H9 (cell line): Measurements from ENCODE around the gene ZMYM2. TPM values are rescaled to one million over a fixed set of nuclear protein-coding genes. Genes with fewer than 3 reads are reported as not detected.
A peak's percentile ranks its signal among the peaks of the same experiment; 100 is the strongest.

Experiments
- DNase-seq: peaks from one replicate; pipeline ENCODE4 v3.0.0-alpha.2; 2017
- H2AFZ ChIP-seq: one replicate; pipeline ENCODE4 v1.6.1; 2013; ENCODE audit warnings: mild to moderate bottlenecking, low read length, control low read depth, moderate library complexity
- H2AK5ac ChIP-seq: 2 replicates; pipeline ENCODE4 v1.6.1; 2013; ENCODE audit warnings: low read length, control low read depth, mixed read lengths; ENCODE audit not compliant: insufficient read length
- H2BK120ac ChIP-seq: one replicate; pipeline ENCODE4 v1.6.1; 2013; ENCODE audit warnings: low read depth, mild to moderate bottlenecking, low read length, control low read depth, inconsistent platforms; ENCODE audit not compliant: poor library complexity, severe bottlenecking
- H2BK12ac ChIP-seq: 2 replicates; pipeline ENCODE4 v1.6.1; 2013; ENCODE audit warnings: low read length, control low read depth, mixed read lengths, low read depth; ENCODE audit not compliant: insufficient read length
- H2BK15ac ChIP-seq: 2 replicates; pipeline ENCODE4 v1.6.1; 2013; ENCODE audit warnings: low read depth, low read length, control low read depth
- H2BK20ac ChIP-seq: one replicate; pipeline ENCODE4 v1.6.1; 2013; ENCODE audit warnings: low read depth, mild to moderate bottlenecking, low read length, control low read depth, inconsistent platforms; ENCODE audit not compliant: poor library complexity, severe bottlenecking
- H2BK5ac ChIP-seq: 2 replicates; pipeline ENCODE4 v1.6.1; 2013; ENCODE audit warnings: low read length, control low read depth, mixed read lengths; ENCODE audit not compliant: insufficient read length
- H3K14ac ChIP-seq: 2 replicates; pipeline ENCODE4 v1.6.1; 2013; ENCODE audit warnings: low read length, control low read depth; ENCODE audit not compliant: insufficient read depth
- H3K18ac ChIP-seq: 2 replicates; pipeline ENCODE4 v1.6.1; 2013; ENCODE audit warnings: low read depth, mild to moderate bottlenecking, mixed read lengths, low read length, control low read depth; ENCODE audit not compliant: insufficient read length
- H3K23ac ChIP-seq: 2 replicates; pipeline ENCODE4 v1.6.1; 2013; ENCODE audit warnings: low read length, control low read depth, mixed read lengths, low read depth; ENCODE audit not compliant: insufficient read length
- H3K23me2 ChIP-seq: 2 replicates; pipeline ENCODE4 v1.6.1; 2013; ENCODE audit warnings: low read depth, mild to moderate bottlenecking, mixed read lengths, low read length, control low read depth; ENCODE audit not compliant: insufficient read length, poor library complexity, severe bottlenecking
- H3K27ac ChIP-seq: 2 replicates; pipeline ENCODE4 v1.5.1; 2013; ENCODE audit warnings: low read length, control low read depth, mixed read lengths, low read depth; ENCODE audit not compliant: insufficient read length
- H3K27me3 ChIP-seq: 2 replicates; pipeline ENCODE4 v1.6.1; 2013; ENCODE audit warnings: low read length, control low read depth, inconsistent platforms; ENCODE audit not compliant: insufficient read depth
- H3K4ac ChIP-seq: 2 replicates; pipeline ENCODE4 v1.6.1; 2013; ENCODE audit warnings: low read depth, mild to moderate bottlenecking, control low read depth, inconsistent platforms, low read length, moderate library complexity
- H3K4me1 ChIP-seq: 2 replicates; pipeline ENCODE4 v1.6.1; 2013; ENCODE audit warnings: low read length, control low read depth, inconsistent platforms; ENCODE audit not compliant: insufficient read depth
- H3K4me2 ChIP-seq: 2 replicates; pipeline ENCODE4 v1.6.1; 2013; ENCODE audit warnings: low read length, control low read depth, mixed read lengths; ENCODE audit not compliant: insufficient read length, insufficient read depth
- H3K56ac ChIP-seq: 2 replicates; pipeline ENCODE4 v1.6.1; 2013; ENCODE audit warnings: low read depth, mild to moderate bottlenecking, mixed read lengths, low read length, control low read depth; ENCODE audit not compliant: insufficient read length
- H3K79me1 ChIP-seq: 2 replicates; pipeline ENCODE4 v1.6.1; 2013; ENCODE audit warnings: low read depth, mild to moderate bottlenecking, moderate library complexity, low read length, control low read depth, inconsistent platforms; ENCODE audit not compliant: insufficient read depth, poor library complexity, severe bottlenecking
- H3K79me2 ChIP-seq: 2 replicates; pipeline ENCODE4 v1.6.1; 2013; ENCODE audit warnings: low read length, control low read depth, inconsistent platforms; ENCODE audit not compliant: insufficient read depth
- H3K9ac ChIP-seq: 2 replicates; pipeline ENCODE4 v1.6.1; 2013; ENCODE audit warnings: low read length, control low read depth, mixed read lengths; ENCODE audit not compliant: insufficient read length; ENCODE audit errors: extremely low read depth
- H3K9me3 ChIP-seq: one replicate; pipeline ENCODE4 v1.6.1; 2013; ENCODE audit warnings: low read depth, low read length, inconsistent platforms; ENCODE audit not compliant: control insufficient read depth
- H3T11ph ChIP-seq: one replicate; pipeline ENCODE4 v1.6.1; 2013; ENCODE audit warnings: mild to moderate bottlenecking, low read length, control low read depth, inconsistent platforms
- H4K20me1 ChIP-seq: one replicate; pipeline ENCODE4 v1.6.1; 2013; ENCODE audit not compliant: control insufficient read depth, insufficient read length, insufficient read depth
- H4K5ac ChIP-seq: 2 replicates; pipeline ENCODE4 v1.6.1; 2013; ENCODE audit warnings: low read depth, mild to moderate bottlenecking, mixed read lengths, low read length, control low read depth; ENCODE audit not compliant: insufficient read length
- H4K8ac ChIP-seq: replicated peaks from 2 replicates; pipeline ENCODE4 v1.6.1; 2013; ENCODE audit warnings: low read length, control low read depth, mixed read lengths, low read depth; ENCODE audit not compliant: insufficient read length
- H4K91ac ChIP-seq: 2 replicates; pipeline ENCODE4 v1.6.1; 2013; ENCODE audit warnings: low read depth, mild to moderate bottlenecking, moderate library complexity, mixed read lengths, low read length, control low read depth; ENCODE audit not compliant: insufficient read length
- H3K27ac Mint-ChIP-seq, 3 experiments: 2 replicates in 2 of 3; 3 replicates in 1 of 3; pipeline ENCODE4 v1.8.0; 2020 to 2021; ENCODE audit warnings: mixed read lengths in 3 of 3, mild to moderate bottlenecking in 1 of 3, moderate library complexity in 1 of 3
- H3K27me3 Mint-ChIP-seq: 2 replicates; pipeline ENCODE4 v1.8.0; 2021; ENCODE audit warnings: low read depth, mild to moderate bottlenecking, moderate library complexity, mixed read lengths
- H3K36me3 Mint-ChIP-seq, 3 experiments: 2 replicates in 2 of 3; 3 replicates in 1 of 3; pipeline ENCODE4 v1.8.0; 2020 to 2021; ENCODE audit warnings: low read depth in 3 of 3, mixed read lengths in 3 of 3; ENCODE audit not compliant: insufficient read depth in 1 of 3
- H3K4me1 Mint-ChIP-seq, 2 experiments: 2 replicates each; pipeline ENCODE4 v1.8.0; 2020; ENCODE audit warnings: mixed read lengths in 2 of 2
- H3K4me3 Mint-ChIP-seq, 2 experiments: 2 replicates in 1 of 2; 3 replicates in 1 of 2; pipeline ENCODE4 v1.8.0; 2020 to 2021; ENCODE audit warnings: mild to moderate bottlenecking in 2 of 2, mixed read lengths in 2 of 2, moderate library complexity in 1 of 2
- H3K9me3 Mint-ChIP-seq, 2 experiments: 2 replicates in 1 of 2; 3 replicates in 1 of 2; pipeline ENCODE4 v1.8.0; 2020; ENCODE audit warnings: mild to moderate bottlenecking in 2 of 2, mixed read lengths in 2 of 2, moderate library complexity in 1 of 2
- CTCF ChIP-seq: fragments of 200-600 bp; sonication (generic); conservative IDR thresholded peaks from 3 replicates; pipeline ENCODE4 v1.8.0; 2021; ENCODE audit warnings: antibody characterized with exemption, mild to moderate bottlenecking
- WGBS: extraction: QIAGEN DNeasy Blood & Tissue Kit; methylation state at CpG from one replicate; pipeline ENCODE4 v1.1.7; 2013; ENCODE audit warnings: missing lambda C conversion rate, low lambda C conversion rate, mixed read lengths; ENCODE audit not compliant: insufficient read length; ENCODE audit errors: extremely low coverage; 5-methylcytosine and 5-hydroxymethylcytosine counted together
- total RNA-seq: library from RNA; stranded (reverse); gene quantifications from 2 replicates; pipeline ENCODE4 v1.2.1, GENCODE V29; 2021

ZMYM2 gene
- total RNA-seq, 1 experiment from 2014 or later: 173 TPM

GRCh38 chr13:20016649-20017364 is 58.3 kb downstream of the ZMYM2 start:
- Histone ChIP-seq H3K9ac (no peak overlapping the region), H4K91ac (no peak overlapping the region), H3K27ac (no peak overlapping the region), H2BK20ac (no peak overlapping the region), H2BK15ac (no peak overlapping the region), H4K5ac (no peak overlapping the region), H2BK120ac (no peak overlapping the region), H3K18ac (no peak overlapping the region), H3K4ac (no peak overlapping the region), H3T11ph (no peak overlapping the region), H2BK12ac (no peak overlapping the region), H3K9me3 (no peaks in the 10 kb centered on the region), H3K4me1 (peaks cover 3% of the 10 kb centered on the region), H3K23ac (no peak overlapping the region), H2AFZ (no peak overlapping the region), H3K79me2 (peaks cover 1% of the 10 kb centered on the region; the same call in 1 of the 2 replicates), H2BK5ac (no peak overlapping the region), H3K56ac (no peak overlapping the region), H3K14ac (no peak overlapping the region), H4K8ac (no peak overlapping the region), H2AK5ac (no peak overlapping the region), H3K27me3 (no peaks in the 10 kb centered on the region), H4K20me1 (no peaks in the 10 kb centered on the region), H3K79me1 (peaks cover under 1% of the 10 kb centered on the region), H3K4me2 (no peak overlapping the region), H3K23me2 (no peaks in the 10 kb centered on the region)
- Mint-ChIP-seq H3K9me3 (peaks cover 0 to 24% of the 10 kb centered on the region in 2 experiments; a peak in 3 of 5 replicates), H3K36me3 (peaks cover 50 to 79% (median 61%) of the 10 kb centered on the region in 3 experiments), H3K4me1 (peaks cover 24 to 45% of the 10 kb centered on the region in 2 experiments), H3K27me3 (no peaks in the 10 kb centered on the region), H3K27ac (peak overlapping the region in 1 of 3 experiments; percentile 19; a peak in 2 of 7 replicates), H3K4me3 (no peak overlapping the region)
- peak; percentile 31 for DNase-seq
- no peak for TF ChIP-seq CTCF
- no CpG with 5 or more reads among the region's 3 CpGs for WGBS
